GM12892 (cell line): ENCODE measurements around the gene PIK3CB.

Experiments used
- POLR2A ChIP-seq: IDR thresholded peaks from 2 replicates; pipeline ENCODE4 v1.6.1; 2011; ENCODE audit warnings: low read depth, low read length, control low read depth
- POLR2AphosphoS5 ChIP-seq: IDR thresholded peaks from 2 replicates; pipeline ENCODE4 v1.6.1; 2011; ENCODE audit warnings: low read depth, low read length, control low read depth

DNA sequence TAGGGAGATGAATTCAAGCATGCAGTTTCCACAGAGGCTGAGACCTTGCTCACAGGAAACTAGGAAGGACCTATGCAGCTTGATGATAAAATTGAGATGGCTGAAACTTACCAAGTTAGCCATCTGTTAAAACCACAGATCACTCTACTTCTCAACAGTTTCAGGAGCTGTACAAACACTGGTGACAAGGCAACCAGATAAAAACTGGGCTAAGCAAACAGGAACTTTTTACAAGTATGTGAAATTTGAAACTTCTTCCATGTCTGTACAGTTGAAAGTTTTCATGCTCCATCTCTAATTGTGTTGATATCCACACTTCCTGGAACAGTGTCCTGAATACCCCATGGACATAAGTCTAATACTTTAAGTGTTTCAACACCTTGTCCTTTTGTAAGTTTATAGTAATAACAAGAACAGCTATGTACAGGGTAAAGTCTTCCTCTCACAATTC lies 147.9 kb downstream of the PIK3CB start:
- TF ChIP-seq POLR2AphosphoS5 (no peak), POLR2A (no peak)
